Bladder microvascular endothelial cell (primary cell): ENCODE results near the gene DUSP10. TPM values are rescaled to one million over a fixed set of nuclear protein-coding genes. Genes with fewer than 3 reads are reported as not detected.

Source experiments
- total RNA-seq: library from RNA; depleted of rRNA; stranded (reverse); fragments of >200 nt; gene quantifications from 2 replicates; pipeline ENCODE4 v1.2.3, GENCODE V29; 2014

The DUSP10 gene
- total RNA-seq, result 3.8 and 4.2 TPM in 2 replicates

GRCh38 chr1:221741703-221742554 is at the start of gene DUSP10:
Gene DUSP10 (minus strand): TSS chr1:221742089. CDS start chr1:221739744, 2,345 bp downstream.

